Measurements from ENCODE around the gene FOXK1.
A peak's percentile ranks its signal among the peaks of the same experiment; 100 is the strongest.

Gene FOXK1

GRCh38 chr7:4766666-4767519, 84.8 kb downstream of the FOXK1 start:
- no peak for DNase-seq

GRCh38 chr7:4768597-4769569, 86.8 kb downstream of the FOXK1 start:
- no peak for DNase-seq

- DNase-seq: no peak
Measured at GRCh38 chr7:4769761-4770160, 87.7 kb downstream of the FOXK1 start.

- no peak for DNase-seq
Measured at GRCh38 chr7:4770886-4771285, 88.8 kb downstream of the FOXK1 start.

GRCh38 chr7:4771737-4772136, 89.6 kb downstream of the FOXK1 start:
- no peak for DNase-seq

GRCh38 chr7:4772306-4772705, 90.2 kb downstream of the FOXK1 start:
- no peak for DNase-seq

- DNase-seq: no peak
Measured at GRCh38 chr7:4774007-4774406, 91.9 kb downstream of the FOXK1 start.

GRCh38 chr7:4774658-4775249, 92.7 kb downstream of the FOXK1 start:
- DNase-seq: peak; percentile 40

GRCh38 chr7:4775250-4775847, 93.3 kb downstream of the FOXK1 start, which contains the start of gene AP5Z1:
Gene AP5Z1 (plus strand): TSS chr7:4775623. CDS start chr7:4775716, 93 bp downstream.
- DNase-seq: peak; percentile 96

- peak; percentile 48 for DNase-seq
Measured at GRCh38 chr7:4775848-4776623, 93.9 kb downstream of the FOXK1 start.

GRCh38 chr7:4779118-4779517, 97.0 kb downstream of the FOXK1 start:
- DNase-seq: no peak

- no peak for DNase-seq
Measured at GRCh38 chr7:4781366-4782069, 99.4 kb downstream of the FOXK1 start.

GRCh38 chr7:4782333-4783291, 100.5 kb downstream of the FOXK1 start:
- DNase-seq: no peak

- DNase-seq: no peak
Measured at GRCh38 chr7:4783292-4783652, 101.2 kb downstream of the FOXK1 start.

- DNase-seq: no peak
Measured at GRCh38 chr7:4783762-4784351, 101.8 kb downstream of the FOXK1 start.

GRCh38 chr7:4784799-4785198, 102.7 kb downstream of the FOXK1 start:
- DNase-seq: no peak

- no peak for DNase-seq
Measured at GRCh38 chr7:4785371-4785770, 103.3 kb downstream of the FOXK1 start.

- no peak for DNase-seq
Measured at GRCh38 chr7:4786015-4786414, 103.9 kb downstream of the FOXK1 start.

GRCh38 chr7:4787541-4787940, 105.4 kb downstream of the FOXK1 start:
- no peak for DNase-seq
